SKM-1 (cell line): ENCODE data around the gene CAPZB.

ENCODE experiments used
- DNase-seq: peaks from one replicate; lab custom pipeline; 2025; ENCODE audit not compliant: unreplicated experiment; lab: John Stamatoyannopoulos, UW

Gene CAPZB

DNA sequence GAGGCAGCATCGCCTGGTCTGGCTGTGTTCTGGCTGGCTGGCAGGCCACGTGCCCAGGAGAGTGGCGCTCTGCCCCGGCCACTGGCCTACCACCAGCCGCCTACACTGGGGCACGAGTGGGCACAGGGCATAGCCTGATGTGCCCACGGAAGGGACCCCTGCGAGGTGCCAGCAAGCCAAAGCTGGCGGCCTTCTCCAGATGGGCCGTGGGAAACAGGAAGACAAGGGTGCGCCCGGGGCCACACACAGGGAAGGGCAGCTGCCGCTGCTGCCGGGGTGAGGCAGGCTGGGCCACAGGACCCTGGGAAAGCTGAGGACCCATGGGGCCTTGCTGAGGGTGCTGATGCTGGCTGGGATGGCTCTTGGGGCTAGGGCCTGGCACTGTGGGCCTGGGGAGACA, 132.5 kb downstream of the CAPZB start:
- DNase-seq: no peak

DNA sequence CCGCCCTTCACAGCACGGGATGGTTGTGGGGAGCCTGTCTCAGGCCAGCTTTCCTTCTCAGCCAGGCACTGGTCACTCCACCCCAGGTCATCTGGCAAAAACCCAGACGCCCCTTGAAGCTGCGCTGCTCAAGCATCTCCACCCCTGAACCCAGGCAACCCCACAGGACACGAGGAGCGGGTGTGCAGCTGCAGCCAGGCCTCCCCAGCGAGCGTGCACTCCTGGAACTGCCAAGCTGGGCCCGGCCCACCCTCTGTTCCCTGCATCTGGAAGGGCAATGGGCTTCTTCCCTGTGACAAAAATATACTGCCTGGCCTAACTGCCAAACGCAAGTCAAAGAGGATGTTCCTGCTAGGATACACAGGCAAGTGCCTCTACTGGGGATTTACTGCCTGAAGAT, 133.5 kb downstream of the CAPZB start:
- no peak for DNase-seq

- no peak for DNase-seq
Measured at GRCh38 chr1:19350566-19350965, 134.8 kb downstream of the CAPZB start.

- no peak for DNase-seq
Measured at GRCh38 chr1:19349999-19350398, 135.3 kb downstream of the CAPZB start.

- DNase-seq: no peak
Measured at GRCh38 chr1:19348441-19349198, 136.7 kb downstream of the CAPZB start.

GRCh38 chr1:19347533-19348172, 137.7 kb downstream of the CAPZB start:
- no peak for DNase-seq

DNA sequence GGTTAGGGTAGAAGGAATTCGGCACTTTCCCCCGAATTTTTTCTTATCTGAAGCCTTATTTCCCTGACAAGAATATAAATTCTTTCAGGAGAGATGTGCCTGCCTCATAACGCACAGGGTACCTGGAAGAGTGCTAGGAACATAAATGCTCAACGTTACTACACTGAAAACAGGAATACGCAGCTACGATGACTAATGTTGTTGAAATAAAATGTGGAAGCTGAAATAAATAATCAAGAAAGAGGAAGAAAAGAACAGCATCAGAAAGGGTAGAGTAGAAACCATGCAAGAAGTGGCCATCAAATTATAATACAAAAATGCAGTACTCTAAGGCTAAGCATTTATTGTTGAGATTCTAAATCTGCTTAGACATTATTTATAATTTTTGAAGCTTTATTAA, 139.3 kb downstream of the CAPZB start:
- no peak for DNase-seq

DNA sequence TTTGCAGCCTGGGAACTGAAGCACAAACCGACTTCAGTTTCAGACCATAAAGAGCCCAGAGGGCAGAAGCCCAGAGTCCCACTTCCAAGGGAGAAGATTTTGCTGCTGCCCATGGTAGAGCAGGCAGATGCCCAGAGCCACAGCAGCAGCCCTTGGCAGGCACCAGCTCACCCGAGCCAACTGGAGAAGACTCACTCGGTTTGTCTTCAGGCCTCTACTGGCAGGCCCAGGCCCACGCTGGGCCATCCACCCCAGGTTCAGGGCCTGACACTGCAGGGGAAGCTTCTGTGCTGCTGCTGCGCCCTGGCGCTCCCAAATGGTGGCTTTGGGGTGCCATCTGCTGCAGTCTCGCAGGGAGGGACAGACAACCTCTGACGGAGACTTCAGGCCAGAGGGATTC, 139.9 kb downstream of the CAPZB start:
- no peak for DNase-seq

GRCh38 chr1:19344831-19345230, 140.5 kb downstream of the CAPZB start:
- DNase-seq: no peak

GRCh38 chr1:19344372-19344810, 140.9 kb downstream of the CAPZB start:
- DNase-seq: no peak

GRCh38 chr1:19343617-19344350, 141.6 kb downstream of the CAPZB start:
- no peak for DNase-seq

GRCh38 chr1:19342894-19343616, 142.3 kb downstream of the CAPZB start:
- DNase-seq: no peak

DNA sequence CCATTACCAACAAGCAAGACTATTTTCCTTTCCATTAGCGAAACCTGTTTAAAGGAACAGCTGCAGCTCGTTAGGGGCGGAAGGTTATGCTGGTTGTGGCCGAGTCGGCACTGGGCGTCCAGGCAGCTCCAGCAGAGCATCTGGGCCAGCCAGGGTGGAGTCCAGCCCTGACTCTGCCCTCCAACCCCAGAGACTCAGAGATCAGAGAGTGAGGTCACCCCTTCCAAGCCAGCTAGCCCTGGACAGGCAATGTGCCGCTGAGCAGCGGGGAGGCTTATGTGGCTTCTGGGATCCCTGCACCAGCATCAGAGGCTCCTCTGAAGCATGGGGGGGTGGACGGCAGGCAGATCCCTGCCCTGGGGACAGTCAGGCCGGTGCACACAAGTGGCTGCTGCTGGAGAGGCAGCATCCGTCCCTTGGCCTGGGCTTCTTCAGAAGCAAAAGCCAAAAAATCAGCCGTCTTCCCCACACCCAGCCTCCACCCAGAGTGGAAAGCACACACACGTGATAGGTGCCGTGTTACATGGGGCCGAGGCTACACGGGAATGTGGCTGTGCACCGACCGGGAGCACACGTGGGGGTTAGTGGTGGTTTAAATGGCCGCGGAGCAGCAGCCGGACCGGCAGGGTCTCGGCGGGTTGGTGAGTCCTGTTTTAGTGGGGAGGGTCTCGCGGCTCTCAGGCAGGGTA, 143.1 kb downstream of the CAPZB start:
- no peak for DNase-seq

- no peak for DNase-seq
Measured at GRCh38 chr1:19341201-19342061, 143.9 kb downstream of the CAPZB start.

- no peak for DNase-seq
Measured at GRCh38 chr1:19340387-19340937, 144.9 kb downstream of the CAPZB start.

GRCh38 chr1:19339214-19339861, 146.0 kb downstream of the CAPZB start:
- no peak for DNase-seq

DNA sequence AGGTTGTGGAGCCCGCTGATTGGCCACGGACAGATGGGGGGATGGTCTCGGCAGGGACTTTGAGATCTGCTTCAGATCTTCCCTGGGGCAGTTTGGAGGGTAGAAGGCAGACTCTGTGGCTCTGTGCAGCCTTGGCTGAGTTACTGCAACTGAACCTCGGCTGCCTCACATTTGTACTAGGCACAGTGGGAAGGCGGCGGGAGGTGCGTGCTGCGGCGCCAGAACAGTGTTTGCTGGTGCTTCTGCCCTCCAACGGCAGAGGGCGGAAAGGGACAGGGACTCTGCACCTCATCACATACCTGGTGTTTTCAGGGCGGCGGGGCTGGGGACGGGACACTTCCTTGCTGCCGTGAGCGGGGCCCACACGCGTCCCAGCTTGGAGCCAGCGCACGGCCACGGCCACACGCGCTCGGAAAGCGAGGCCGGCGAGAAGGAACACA, 147.0 kb downstream of the CAPZB start:
- DNase-seq: no peak

- no peak for DNase-seq
Measured at GRCh38 chr1:19337289-19337688, 148.1 kb downstream of the CAPZB start.

DNA sequence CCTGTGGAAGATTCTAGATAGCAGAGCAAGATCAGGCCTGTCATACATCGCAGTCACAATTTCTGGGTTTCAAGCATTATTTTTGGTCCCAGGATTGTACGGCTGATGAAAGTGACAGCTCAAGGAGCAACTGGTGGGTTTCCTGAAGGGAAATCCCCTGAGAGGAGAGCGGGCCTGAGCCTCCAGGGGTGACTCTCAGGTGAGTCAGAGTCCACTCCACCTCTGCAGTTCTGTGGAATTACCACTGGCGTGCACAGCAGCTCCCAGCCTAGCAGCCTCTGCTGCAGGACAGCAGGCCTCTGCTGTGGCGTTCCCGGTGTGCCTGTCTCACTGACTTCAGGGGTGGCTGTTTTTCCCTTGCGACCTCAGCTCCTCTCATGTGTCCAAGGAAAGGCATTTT, 148.8 kb downstream of the CAPZB start:
- DNase-seq: no peak
